Measurements from ENCODE around the gene WDR6. TPM values are rescaled to one million over a fixed set of nuclear protein-coding genes. Genes with fewer than 3 reads are reported as not detected.

WDR6 gene
- total RNA-seq, 1 donor from 2014 or later: 115 TPM

DNA sequence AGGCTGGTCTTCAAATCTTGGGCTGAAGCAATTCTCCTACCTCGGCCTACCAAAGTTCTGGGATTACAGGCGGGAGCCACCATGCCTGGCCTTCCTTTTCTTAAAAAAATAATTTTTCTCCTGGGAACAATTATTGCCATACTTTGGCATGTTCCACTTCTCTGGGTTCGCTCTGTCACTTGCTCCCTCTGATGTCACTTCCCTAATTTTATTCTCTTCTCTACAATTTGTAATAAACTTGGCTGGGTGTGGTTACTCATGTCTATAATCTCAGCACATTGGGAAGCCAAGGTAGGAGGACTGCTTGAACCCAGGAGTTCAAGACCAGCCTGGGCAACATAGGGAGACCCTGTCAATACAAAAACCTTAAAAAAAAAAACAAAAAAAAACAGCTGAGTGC lies 28.1 kb downstream of the WDR6 start:
- Histone ChIP-seq H3K27me3 (no peaks in the 10 kb centered on the region), H3K27ac (no peak overlapping the region), H3K36me3 (peaks cover 50 to 78% of the 10 kb centered on the region in 2 donors), H3K9me3 (no peaks in the 10 kb centered on the region), H3K4me3 (no peak overlapping the region), H3K4me1 (no peaks in the 10 kb centered on the region)
- TF ChIP-seq, protein P1, sequence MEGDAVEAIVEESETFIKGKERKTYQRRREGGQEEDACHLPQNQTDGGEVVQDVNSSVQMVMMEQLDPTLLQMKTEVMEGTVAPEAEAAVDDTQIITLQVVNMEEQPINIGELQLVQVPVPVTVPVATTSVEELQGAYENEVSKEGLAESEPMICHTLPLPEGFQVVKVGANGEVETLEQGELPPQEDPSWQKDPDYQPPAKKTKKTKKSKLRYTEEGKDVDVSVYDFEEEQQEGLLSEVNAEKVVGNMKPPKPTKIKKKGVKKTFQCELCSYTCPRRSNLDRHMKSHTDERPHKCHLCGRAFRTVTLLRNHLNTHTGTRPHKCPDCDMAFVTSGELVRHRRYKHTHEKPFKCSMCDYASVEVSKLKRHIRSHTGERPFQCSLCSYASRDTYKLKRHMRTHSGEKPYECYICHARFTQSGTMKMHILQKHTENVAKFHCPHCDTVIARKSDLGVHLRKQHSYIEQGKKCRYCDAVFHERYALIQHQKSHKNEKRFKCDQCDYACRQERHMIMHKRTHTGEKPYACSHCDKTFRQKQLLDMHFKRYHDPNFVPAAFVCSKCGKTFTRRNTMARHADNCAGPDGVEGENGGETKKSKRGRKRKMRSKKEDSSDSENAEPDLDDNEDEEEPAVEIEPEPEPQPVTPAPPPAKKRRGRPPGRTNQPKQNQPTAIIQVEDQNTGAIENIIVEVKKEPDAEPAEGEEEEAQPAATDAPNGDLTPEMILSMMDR (IDR thresholded peaks at IDR 0.05): no peak
- no peak for DNase-seq (ENCODE audit: low spot score in 2 of 2)
- intact Hi-C loops (cut with DNase I): no loop called here

DNA sequence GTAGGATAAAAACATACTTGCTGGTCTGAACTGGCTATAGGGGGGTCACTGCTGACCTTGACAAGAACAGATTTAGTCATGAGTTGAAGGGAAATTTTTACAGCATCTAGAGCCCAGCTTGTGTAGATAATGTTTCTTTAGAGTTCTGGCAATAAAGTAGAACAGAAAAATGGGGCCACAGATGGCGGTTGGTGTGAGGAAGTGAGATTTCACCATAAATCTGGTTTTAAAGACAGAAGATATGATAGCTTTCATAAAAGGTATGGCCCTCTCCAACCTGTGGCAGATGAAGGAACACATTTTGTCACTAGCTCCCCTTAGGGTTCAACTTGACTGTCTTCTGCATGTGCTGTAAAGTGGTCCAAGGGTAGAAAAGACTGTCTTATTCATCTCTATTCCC lies 46.4 kb downstream of the WDR6 start:
- TF ChIP-seq, protein P1 (IDR thresholded peaks at IDR 0.05): no peak
- peaks cover 58 to 66% of the 10 kb centered on the region in 2 donors for H3K36me3 ChIP-seq
- H3K4me1 ChIP-seq: no peaks in the 10 kb centered on the region
- H3K27ac ChIP-seq: no peak overlapping the region
- H3K9me3 ChIP-seq: no peaks in the 10 kb centered on the region
- no peak for DNase-seq (ENCODE audit: low spot score in 2 of 2)
- intact Hi-C loops (cut with DNase I): no loop called here
- no peak overlapping the region for H3K4me3 ChIP-seq
- no peaks in the 10 kb centered on the region for H3K27me3 ChIP-seq

DNA sequence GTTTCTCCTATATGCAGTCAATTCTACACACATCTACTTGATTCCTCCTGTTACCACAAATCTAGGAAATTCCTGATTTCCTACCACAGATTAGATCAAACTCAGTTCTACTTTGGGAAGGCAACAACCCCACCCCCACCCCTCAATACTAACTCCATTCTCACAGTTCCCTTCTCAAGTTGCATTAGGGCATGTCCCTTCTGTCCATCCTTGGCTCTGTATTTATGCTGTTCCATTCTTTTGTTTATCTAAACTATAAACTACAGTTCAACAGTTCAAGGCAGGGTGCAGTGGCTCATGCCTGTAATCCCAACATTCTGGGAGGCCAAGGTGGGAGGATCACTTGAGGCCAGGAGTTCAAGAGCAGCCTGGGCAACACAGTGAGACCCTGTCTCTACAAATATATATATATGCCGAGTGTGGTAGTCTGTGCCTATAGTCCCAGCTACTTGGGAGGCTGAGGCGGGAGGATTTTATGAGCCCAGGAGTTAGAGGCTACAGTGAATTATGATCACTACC lies 47.2 kb downstream of the WDR6 start:
- H3K9me3 ChIP-seq: no peaks in the 10 kb centered on the region
- intact Hi-C loops (cut with DNase I): no loop called here
- H3K36me3 ChIP-seq: peaks cover 63 to 69% of the 10 kb centered on the region in 2 donors
- no peaks in the 10 kb centered on the region for H3K4me1 ChIP-seq
- H3K27ac ChIP-seq: no peak overlapping the region
- H3K4me3 ChIP-seq: no peak overlapping the region
- TF ChIP-seq, protein P1 (IDR thresholded peaks at IDR 0.05): no peak
- H3K27me3 ChIP-seq: no peaks in the 10 kb centered on the region
- DNase-seq (ENCODE audit: low spot score in 2 of 2): no peak

DNA sequence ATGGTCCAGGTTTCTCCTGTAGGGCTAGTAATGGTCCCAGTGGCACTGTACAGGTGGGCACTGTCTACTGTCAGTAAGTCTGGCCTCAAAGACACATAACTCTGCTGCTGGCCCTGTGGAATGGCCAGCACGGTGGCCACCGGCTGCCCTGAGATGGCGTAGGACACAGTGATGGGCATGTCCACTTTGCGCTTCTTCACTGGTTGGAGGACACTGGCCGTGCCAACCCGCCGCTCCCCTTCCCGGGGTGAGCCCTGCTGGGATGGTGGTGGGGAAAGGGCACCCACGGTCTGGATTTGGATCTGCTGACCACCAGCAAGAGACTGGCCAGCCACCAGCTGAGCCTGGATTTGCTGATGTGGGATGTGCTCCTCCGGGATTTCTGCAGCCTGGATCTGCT lies 50.1 kb downstream of the WDR6 start:
- no peaks in the 10 kb centered on the region for H3K4me1 ChIP-seq
- TF ChIP-seq, protein P1 (IDR thresholded peaks at IDR 0.05): no peak
- H3K27me3 ChIP-seq: no peaks in the 10 kb centered on the region
- no peak overlapping the region for H3K27ac ChIP-seq
- no peak overlapping the region for H3K4me3 ChIP-seq
- peaks cover 65 to 66% of the 10 kb centered on the region in 2 donors for H3K36me3 ChIP-seq
- no peaks in the 10 kb centered on the region for H3K9me3 ChIP-seq
- intact Hi-C loops (cut with DNase I): no loop called here
- no peak for DNase-seq (ENCODE audit: low spot score in 2 of 2)

DNA sequence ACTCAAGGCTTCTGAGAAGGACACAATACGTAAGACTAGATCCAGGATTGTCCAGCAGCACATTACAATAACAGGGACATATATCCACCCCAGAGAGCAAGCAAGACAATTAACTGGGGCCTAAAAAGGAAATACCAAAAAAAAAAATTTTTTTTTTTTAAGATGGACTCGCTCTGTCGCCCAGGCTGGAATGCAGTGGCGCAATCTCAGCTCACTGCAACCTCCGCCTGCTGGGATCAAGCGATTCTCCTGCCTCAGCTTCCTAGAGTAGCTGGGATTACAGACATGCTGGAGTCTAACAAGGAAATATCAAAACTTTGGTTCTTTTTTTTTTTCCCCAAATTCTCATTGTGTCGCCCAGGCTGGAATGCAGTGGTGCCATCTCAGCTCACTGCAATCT lies 50.8 kb downstream of the WDR6 start:
- Histone ChIP-seq H3K4me3 (no peak overlapping the region), H3K27me3 (no peaks in the 10 kb centered on the region), H3K27ac (no peak overlapping the region), H3K9me3 (no peaks in the 10 kb centered on the region), H3K4me1 (no peaks in the 10 kb centered on the region), H3K36me3 (peaks cover 64 to 67% of the 10 kb centered on the region in 2 donors)
- TF ChIP-seq, protein P1 (IDR thresholded peaks at IDR 0.05): no peak
- DNase-seq (ENCODE audit: low spot score in 2 of 2): no peak
- intact Hi-C loops (cut with DNase I): no loop called here

Other genes with a start within 250 kb of the WDR6 start
- 148 TPM for gene PRKAR2A, start 159.5 kb upstream of the WDR6 start, total RNA-seq
- gene SLC25A20, start 108.5 kb upstream of the WDR6 start, total RNA-seq: 14.4 TPM
- 82.3 TPM for gene ARIH2, start 88.5 kb upstream of the WDR6 start, total RNA-seq
- 71.9 TPM for gene P4HTM, start 17.1 kb upstream of the WDR6 start, total RNA-seq
- gene DALRD3, start 11.2 kb downstream of the WDR6 start, total RNA-seq: 73.1 TPM
- 200 TPM for gene NDUFAF3, start 14.7 kb downstream of the WDR6 start, total RNA-seq
- gene IMPDH2, start 22.0 kb downstream of the WDR6 start, total RNA-seq: 101 TPM
- 129 TPM for gene QRICH1, start 86.7 kb downstream of the WDR6 start, total RNA-seq
- 588 TPM for gene QARS1, start 97.4 kb downstream of the WDR6 start, total RNA-seq
- 37.8 TPM for gene USP19, start 113.4 kb downstream of the WDR6 start, total RNA-seq
- gene LAMB2, start 125.7 kb downstream of the WDR6 start, total RNA-seq: 1,772 TPM
- 31.6 TPM for gene CCDC71, start 158.9 kb downstream of the WDR6 start, total RNA-seq
- 57.5 TPM for gene KLHDC8B, start 164.2 kb downstream of the WDR6 start, total RNA-seq